ENCODE data around the gene CEP170B. TPM values are rescaled to one million over a fixed set of nuclear protein-coding genes. Genes with fewer than 3 reads are reported as not detected.

Gene CEP170B
- total RNA-seq, result 11.6 and 11.9 TPM in 2 replicates

GRCh38 chr14:104865081-104865630, at the start of gene CEP170B:
CEP170B (plus strand) TSS chr14:104865268; CDS start chr14:104868451, 3,183 bp downstream.

DNA sequence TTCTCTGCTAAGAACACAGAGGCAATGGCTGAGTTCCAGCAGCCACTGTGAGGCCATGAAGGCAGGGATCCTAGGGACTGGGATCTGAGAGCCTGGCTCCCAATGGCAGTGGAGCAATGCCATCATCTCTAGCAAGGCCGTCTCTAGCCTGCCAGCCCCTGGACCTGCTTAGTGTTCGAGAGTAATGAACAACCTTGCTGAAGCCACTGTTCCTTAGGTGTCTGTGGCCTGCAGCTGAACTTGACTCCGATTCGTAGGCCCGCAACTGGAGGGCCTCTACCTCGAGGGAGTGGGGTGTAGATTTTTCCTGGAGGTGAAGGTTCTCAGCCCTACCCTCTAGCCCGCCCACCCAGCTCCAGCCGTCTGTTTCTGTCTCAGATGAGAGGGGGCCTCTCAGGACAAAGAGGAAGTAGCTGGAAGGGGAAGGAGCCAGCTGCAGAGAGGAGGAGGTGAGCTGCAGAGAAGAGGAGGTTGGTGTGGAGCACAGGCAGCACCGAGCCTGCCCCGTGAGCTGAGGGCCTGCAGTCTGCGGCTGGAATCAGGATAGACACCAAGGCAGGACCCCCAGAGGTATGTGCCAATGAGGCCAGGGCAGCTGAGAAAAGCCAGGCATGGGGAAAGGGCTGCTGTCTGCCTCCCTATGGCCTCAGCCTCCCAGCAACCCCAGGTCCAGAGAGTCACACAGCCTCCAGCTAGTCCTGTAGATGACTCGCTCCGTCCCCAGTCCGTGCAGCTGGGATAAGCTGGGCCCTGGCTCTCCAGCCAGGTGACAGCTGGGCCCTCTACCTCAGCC, 59.5 kb downstream of the CEP170B start, which contains the start of gene PLD4:
Gene PLD4, plus strand, starts transcription at position 459 of the 793 bp plus-strand sequence. CDS start 2,262 bp downstream, outside the sequence.

Other genes with a start within 250 kb of the CEP170B start
- gene INF2, start 175.7 kb upstream of the CEP170B start, total RNA-seq, result 48.4 and 54.0 TPM in 2 replicates
- gene ADSS1, start 141.0 kb upstream of the CEP170B start, total RNA-seq, result 1.3 and 2.7 TPM in 2 replicates
- gene SIVA1, start 112.1 kb upstream of the CEP170B start, total RNA-seq, result 262 and 277 TPM in 2 replicates
- 154 and 157 TPM in 2 replicates for gene AKT1, start 69.5 kb upstream of the CEP170B start, total RNA-seq
- gene ZBTB42, start 64.2 kb upstream of the CEP170B start, total RNA-seq, result 2.5 and 3.6 TPM in 2 replicates
- not detected in 2 replicates for gene PLD4, start 59.6 kb downstream of the CEP170B start, total RNA-seq
- gene AHNAK2, start 113.1 kb downstream of the CEP170B start, total RNA-seq, result 10.6 and 10.9 TPM in 2 replicates
- gene CLBA1, start 120.5 kb downstream of the CEP170B start, total RNA-seq, result 4.5 and 6.4 TPM in 2 replicates
- 38.5 and 38.7 TPM in 2 replicates for gene CDCA4, start 155.8 kb downstream of the CEP170B start, total RNA-seq
- not detected in 2 replicates for gene GPR132, start 200.2 kb downstream of the CEP170B start, total RNA-seq

Measured in bronchus fibroblast of lung (primary cell).